ENCODE results near the gene FSTL4.

GRCh38 chr5:133341296-133341695 is 271.0 kb downstream of the FSTL4 start:
- TF ChIP-seq TAF1 (conservative IDR thresholded peaks at IDR 0.05): no peak
- TF ChIP-seq EGR1 (IDR thresholded peaks at IDR 0.05; ENCODE audit: low read depth in 2 of 2): no peak
- TF ChIP-seq RAD21 (IDR thresholded peaks at IDR 0.05): no peak
- TF ChIP-seq REST (IDR thresholded peaks at IDR 0.05): no peak
- no peak for TF ChIP-seq CTCF (IDR thresholded peaks at IDR 0.05; ENCODE audit: low read depth, low read length, missing input control)
- no peak for TF ChIP-seq JUND (IDR thresholded peaks at IDR 0.05)

Measured in liver (tissue), 3 donors.